ENCODE results near the gene HIVEP2.

The HIVEP2 gene

DNA sequence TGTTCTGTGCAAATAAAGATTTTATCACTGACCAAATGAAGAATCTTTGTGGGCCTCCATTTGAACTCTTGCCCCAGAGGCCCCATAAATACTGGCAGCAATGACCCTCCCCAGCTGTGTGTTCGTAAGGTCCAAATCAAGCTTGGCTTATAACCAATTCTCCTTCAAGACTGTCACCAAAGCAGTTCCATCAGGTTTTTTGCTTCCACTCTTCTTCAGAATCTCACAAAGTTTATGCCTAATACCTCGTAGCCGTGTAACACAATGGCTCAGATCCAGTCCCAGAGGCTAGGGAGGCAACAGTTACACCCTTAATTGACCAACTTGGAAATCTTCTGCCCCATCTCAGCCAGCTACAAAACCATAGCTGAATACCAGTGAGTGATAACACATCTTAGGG, 120.5 kb downstream of the HIVEP2 start:
- TF ChIP-seq, protein P1, sequence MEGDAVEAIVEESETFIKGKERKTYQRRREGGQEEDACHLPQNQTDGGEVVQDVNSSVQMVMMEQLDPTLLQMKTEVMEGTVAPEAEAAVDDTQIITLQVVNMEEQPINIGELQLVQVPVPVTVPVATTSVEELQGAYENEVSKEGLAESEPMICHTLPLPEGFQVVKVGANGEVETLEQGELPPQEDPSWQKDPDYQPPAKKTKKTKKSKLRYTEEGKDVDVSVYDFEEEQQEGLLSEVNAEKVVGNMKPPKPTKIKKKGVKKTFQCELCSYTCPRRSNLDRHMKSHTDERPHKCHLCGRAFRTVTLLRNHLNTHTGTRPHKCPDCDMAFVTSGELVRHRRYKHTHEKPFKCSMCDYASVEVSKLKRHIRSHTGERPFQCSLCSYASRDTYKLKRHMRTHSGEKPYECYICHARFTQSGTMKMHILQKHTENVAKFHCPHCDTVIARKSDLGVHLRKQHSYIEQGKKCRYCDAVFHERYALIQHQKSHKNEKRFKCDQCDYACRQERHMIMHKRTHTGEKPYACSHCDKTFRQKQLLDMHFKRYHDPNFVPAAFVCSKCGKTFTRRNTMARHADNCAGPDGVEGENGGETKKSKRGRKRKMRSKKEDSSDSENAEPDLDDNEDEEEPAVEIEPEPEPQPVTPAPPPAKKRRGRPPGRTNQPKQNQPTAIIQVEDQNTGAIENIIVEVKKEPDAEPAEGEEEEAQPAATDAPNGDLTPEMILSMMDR (IDR thresholded peaks at IDR 0.05) = no peak

DNA sequence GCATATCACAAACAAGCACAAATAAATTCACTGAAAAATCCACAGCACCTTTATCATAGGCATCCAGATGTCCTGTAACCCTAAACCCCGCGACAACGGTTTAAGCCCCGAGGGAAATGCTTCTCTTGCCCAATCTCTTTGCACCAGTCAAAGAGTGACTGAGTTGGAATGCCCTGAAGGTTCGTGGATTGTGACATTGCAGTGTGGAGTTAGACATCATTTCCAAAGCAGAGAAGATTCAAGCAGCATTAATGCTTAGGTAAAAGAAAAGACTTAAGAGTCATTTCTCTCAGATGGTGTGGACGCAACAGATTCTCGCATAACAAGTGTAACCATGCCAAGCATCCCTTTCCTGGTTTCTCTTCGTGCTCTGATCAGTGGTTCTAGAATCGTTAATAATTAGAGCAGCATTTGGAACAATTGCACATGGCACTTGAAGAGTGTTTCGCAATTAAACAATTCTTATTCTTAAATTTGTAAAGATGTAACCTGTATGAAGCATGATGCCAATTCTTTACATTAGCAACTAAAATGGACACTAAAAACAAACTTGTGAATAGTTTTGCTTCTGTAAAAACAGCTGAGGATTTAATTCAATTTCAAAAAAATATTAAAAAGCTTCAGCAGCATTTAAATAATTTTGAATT, 121.6 kb downstream of the HIVEP2 start:
- TF ChIP-seq, protein P1 (IDR thresholded peaks at IDR 0.05) = 0 out of 2 replicates have a peak, but pooled peaks have one; percentile 7

DNA sequence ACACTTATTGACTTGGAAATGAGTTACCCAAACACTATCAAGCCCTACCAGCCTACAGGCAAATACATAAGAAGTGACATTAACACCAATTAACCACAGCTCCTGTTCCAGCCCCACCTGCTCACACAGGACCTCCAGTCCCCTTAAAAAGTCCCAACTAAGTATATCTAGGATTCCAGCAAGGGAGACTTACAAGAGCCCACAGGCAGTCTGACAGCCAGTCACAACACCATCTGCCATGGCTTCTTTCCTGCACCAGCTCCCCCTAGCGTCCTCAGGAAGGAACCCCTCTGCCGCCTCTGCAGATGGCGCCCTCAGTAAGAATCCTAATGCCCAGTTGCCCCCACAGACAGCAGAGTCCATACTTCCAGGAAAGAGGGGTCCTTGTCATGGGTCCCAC, 122.1 kb downstream of the HIVEP2 start:
- TF ChIP-seq, protein P1 (IDR thresholded peaks at IDR 0.05) = peak; percentile 45; the same call in 1 of the 2 replicates

DNA sequence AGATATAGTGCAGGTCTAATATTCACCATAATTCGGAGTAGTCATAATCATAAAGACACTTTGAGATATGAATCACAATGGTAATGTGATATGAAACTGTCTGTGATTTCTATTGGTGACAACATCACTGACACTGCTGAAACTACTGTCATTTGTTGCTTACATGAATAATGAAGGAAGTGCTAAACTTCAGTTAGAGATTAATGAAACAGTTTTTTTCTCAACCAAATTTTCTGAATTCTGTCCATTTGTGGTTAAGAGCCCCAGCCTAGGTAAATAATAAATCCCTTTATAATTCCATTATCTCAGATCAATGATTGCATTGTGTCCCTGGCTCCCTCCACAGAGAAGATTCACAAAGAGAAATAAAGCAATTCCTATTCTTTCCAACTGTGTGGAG, 122.6 kb downstream of the HIVEP2 start:
- TF ChIP-seq, protein P1 (IDR thresholded peaks at IDR 0.05) = no peak

DNA sequence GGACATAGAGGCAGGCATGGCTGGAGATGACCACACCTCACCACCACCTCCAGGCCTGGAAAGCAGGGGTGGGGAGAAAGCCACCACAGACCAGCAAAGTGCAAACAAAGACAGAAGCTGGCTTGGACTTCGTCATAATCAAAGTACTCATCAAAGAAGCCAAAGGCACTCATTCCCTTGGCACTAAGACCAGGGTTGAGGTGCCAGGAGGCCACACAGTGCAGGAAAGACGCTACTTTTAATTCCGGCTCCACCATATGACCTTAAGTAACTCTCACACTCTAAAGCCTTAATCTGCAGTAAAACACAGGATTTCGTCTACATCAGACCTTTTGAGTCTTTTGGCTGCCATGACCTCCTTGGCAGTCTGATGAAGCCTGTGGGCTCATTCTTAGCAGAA, 123.1 kb downstream of the HIVEP2 start:
- TF ChIP-seq, protein P1 (IDR thresholded peaks at IDR 0.05) = no peak

DNA sequence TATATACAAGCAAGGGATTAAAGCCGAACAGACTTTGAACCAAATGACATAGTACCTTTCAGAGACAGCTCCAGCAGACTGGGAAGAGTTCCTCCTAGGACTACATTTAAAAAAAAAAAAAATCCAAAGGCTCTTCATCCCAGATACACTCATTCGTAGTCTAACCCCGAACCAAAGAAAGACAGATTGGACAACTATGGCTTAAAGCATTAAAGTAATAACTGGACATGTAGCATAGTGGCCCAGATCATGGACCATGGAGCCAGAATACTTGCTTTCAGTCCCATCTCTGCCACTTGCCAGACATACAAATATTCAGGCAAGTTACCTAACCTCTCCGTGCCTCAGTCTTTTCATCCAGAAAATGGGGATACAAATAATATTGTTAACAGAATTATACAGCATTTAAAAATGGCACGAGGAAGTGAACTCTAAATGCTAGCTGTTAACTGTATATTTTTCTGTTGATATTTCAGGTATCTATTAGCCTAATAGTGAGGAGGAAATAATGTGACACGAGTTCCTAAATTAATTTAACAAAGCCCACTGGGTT, 123.7 kb downstream of the HIVEP2 start:
- TF ChIP-seq, protein P1 (IDR thresholded peaks at IDR 0.05) = no peak

DNA sequence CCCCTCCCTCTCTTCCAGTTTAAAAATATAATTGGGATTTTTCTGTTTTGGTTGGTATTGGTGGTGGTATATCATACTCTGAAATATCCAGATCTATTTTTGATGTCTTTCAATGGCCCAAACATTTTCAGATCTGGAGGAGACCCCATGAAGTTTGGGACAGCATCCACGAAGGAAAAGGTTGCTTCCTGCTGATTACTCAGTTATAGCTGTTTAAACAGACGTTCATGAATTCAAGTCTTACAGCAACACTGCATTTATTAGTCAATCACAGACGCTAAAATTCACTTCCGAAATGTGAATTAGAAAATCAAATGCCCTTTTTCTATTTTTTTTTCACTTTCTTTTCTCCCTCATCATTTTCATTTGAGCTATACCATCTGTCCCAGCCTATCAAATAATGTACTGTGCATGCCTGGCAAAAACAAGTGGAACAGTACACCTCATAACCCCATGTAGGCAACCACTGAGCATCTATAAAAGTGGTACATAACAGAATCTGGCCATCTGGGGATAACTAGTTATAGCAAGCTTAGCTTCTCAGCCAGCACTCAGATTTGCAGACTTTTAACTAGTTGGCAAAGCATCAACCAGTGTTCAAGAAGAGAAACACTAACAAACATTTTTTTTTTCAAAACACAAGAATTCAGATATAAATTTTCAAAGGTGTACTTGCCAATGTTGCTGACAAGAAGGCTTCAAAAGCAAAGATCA, 124.5 kb downstream of the HIVEP2 start:
- TF ChIP-seq, protein P1 (IDR thresholded peaks at IDR 0.05) = no peak

Measured in LNCAP (cell line).